Measurements from ENCODE around the gene C1orf35.

GRCh38 chr1:228150120-228150460 lies 47.0 kb upstream of the C1orf35 start:
- TF ChIP-seq POLR2A (IDR thresholded peaks at IDR 0.05) = no peak
- TF ChIP-seq, protein P1, sequence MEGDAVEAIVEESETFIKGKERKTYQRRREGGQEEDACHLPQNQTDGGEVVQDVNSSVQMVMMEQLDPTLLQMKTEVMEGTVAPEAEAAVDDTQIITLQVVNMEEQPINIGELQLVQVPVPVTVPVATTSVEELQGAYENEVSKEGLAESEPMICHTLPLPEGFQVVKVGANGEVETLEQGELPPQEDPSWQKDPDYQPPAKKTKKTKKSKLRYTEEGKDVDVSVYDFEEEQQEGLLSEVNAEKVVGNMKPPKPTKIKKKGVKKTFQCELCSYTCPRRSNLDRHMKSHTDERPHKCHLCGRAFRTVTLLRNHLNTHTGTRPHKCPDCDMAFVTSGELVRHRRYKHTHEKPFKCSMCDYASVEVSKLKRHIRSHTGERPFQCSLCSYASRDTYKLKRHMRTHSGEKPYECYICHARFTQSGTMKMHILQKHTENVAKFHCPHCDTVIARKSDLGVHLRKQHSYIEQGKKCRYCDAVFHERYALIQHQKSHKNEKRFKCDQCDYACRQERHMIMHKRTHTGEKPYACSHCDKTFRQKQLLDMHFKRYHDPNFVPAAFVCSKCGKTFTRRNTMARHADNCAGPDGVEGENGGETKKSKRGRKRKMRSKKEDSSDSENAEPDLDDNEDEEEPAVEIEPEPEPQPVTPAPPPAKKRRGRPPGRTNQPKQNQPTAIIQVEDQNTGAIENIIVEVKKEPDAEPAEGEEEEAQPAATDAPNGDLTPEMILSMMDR (IDR thresholded peaks at IDR 0.05) = no peak
- TF ChIP-seq POLR2AphosphoS5 (IDR thresholded peaks at IDR 0.05) = no peak
- TF ChIP-seq EP300 (IDR thresholded peaks at IDR 0.05) = no peak
